ENCODE measurements around the gene GRHL3.

Gene GRHL3

DNA sequence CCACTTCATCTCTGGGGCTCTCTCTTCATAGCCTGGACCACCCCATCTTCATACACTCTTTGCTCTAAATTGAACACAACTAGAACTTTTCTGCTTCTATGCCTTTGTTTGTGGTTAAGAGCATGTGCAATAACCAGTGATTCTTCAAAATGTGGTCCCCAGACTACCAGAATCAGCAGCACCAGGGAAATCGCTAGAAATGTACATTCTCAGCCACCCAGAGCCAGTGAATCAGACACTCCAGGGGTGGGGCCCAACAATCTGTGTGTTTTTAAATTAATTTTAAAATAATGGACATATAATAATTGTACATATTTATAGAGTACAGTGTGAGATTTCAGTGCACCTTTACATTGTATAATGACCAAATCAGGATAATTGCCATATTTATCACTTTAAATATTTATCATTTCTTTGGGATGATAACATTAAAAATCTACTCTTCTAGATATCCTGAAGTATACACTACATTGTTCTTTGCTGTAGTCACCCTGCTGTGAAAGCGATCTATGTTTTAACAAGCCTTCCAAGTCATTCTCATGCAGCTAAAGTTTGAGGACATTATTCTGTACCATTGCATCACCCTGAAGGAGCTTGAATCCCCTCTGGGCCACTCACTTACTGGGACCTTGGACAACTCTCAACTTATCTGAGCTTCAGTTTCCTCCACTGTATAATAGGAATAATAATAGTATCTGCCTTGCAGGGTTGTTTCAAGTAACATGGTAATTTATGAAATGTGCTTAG is 10.8 kb downstream of the GRHL3 start:
- Histone ChIP-seq H3K18ac (ENCODE audit: low read length) (no peak overlapping the region), H3K9ac (ENCODE audit: low read depth, low read length, poor library complexity) (no peak overlapping the region), H3K4ac (ENCODE audit: low read length) (no peak overlapping the region), H4K8ac (ENCODE audit: low read depth, low read length) (no peak overlapping the region), H2BK5ac (ENCODE audit: low read length) (no peak overlapping the region), H3K4me3 (ENCODE audit: low read length in 2 of 2) (no peak overlapping the region), H3K27ac (replicated peaks; ENCODE audit: low read length) (no peak overlapping the region), H3K14ac (ENCODE audit: low read length) (no peak overlapping the region), H3K4me1 (ENCODE audit: control insufficient read depth in 2 of 2, insufficient read depth in 1 of 2, low read depth in 1 of 2, low read length in 2 of 2) (no peaks in the 10 kb centered on the region), H3K79me1 (ENCODE audit: low read depth, low read length) (no peaks in the 10 kb centered on the region), H3K4me2 (ENCODE audit: insufficient read depth, low read length, poor library complexity, severe bottlenecking) (no peak overlapping the region), H3K9me3 (replicated peaks in 1 of 2; ENCODE audit: control insufficient read depth in 2 of 2, insufficient read depth in 1 of 2, low read depth in 1 of 2, low read length in 2 of 2) (no peaks in the 10 kb centered on the region), H3K27me3 (ENCODE audit: control insufficient read depth in 3 of 3, insufficient read depth in 3 of 3, low read depth in 1 of 3, low read length in 3 of 3) (peaks cover 0 to 31% (median 0%) of the 10 kb centered on the region in 3 experiments), H4K91ac (ENCODE audit: low read depth, low read length, poor library complexity) (no peak overlapping the region), H2BK120ac (ENCODE audit: low read depth, low read length) (no peak overlapping the region), H2AFZ (ENCODE audit: low read length) (no peak overlapping the region), H3K23ac (ENCODE audit: low read depth, low read length, poor library complexity) (no peak overlapping the region), H2BK12ac (ENCODE audit: low read length) (no peak overlapping the region), H3K36me3 (replicated peaks in 1 of 2; ENCODE audit: control insufficient read depth in 2 of 2, insufficient read depth in 2 of 2, low read length in 2 of 2) (no peaks in the 10 kb centered on the region), H2BK15ac (ENCODE audit: low read length) (no peak overlapping the region), H2AK5ac (ENCODE audit: low read depth, low read length) (no peak overlapping the region)
- WGBS, 2 donors (ENCODE audit: extremely low coverage in 2 of 2, insufficient read length in 2 of 2, insufficient replicate concordance in 1 of 2), result no CpG with 5 or more reads among the region's 2 CpGs
- no peak for DNase-seq (ENCODE audit: low spot score)

DNA sequence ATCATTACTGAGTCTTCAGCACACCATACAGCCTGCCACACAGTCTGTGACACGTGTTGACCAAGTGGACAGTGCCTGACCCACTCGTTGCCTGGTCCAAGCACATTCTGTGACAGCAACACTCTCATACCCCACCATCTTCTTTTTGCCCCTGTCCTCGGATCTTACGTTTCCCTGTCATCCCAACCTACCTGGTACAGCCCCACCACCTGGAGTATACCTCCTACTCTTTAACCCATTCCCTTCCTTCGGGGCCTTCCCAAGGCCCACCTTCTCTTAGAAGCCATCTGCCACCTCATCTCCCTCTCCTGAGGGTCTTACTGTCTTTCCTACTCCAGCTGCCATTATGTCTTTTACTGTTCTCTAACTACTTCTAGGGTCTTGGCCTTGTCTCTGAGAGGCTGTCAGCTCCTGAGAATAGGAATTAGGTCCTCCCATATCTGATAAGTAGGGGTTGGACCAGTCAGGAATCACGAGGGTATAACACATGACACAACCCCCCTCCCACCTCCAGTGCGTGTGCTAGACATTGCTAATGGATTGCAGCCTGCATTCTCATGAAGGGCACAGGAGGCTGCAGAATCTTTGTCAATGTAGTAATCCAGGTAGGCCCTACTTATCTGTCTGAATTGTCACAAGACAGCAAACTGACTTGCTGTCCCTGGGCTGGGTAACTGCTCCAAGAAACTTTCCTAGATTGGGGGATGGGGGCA is 13.0 kb downstream of the GRHL3 start:
- no peak overlapping the region for H3K9ac ChIP-seq (ENCODE audit: low read depth, low read length, poor library complexity)
- no peak overlapping the region for H3K4me2 ChIP-seq (ENCODE audit: insufficient read depth, low read length, poor library complexity, severe bottlenecking)
- H3K23ac ChIP-seq (ENCODE audit: low read depth, low read length, poor library complexity), result no peak overlapping the region
- H3K4me3 ChIP-seq (ENCODE audit: low read length in 2 of 2), result no peak overlapping the region
- no peak overlapping the region for H2AK5ac ChIP-seq (ENCODE audit: low read depth, low read length)
- H3K27me3 ChIP-seq (ENCODE audit: control insufficient read depth in 3 of 3, insufficient read depth in 3 of 3, low read depth in 1 of 3, low read length in 3 of 3), result peaks cover 0 to 16% (median 0%) of the 10 kb centered on the region in 3 experiments
- no peaks in the 10 kb centered on the region for H3K36me3 ChIP-seq (replicated peaks in 1 of 2; ENCODE audit: control insufficient read depth in 2 of 2, insufficient read depth in 2 of 2, low read length in 2 of 2)
- H2AFZ ChIP-seq (ENCODE audit: low read length), result no peak overlapping the region
- H3K4ac ChIP-seq (ENCODE audit: low read length), result no peak overlapping the region
- no peak overlapping the region for H3K14ac ChIP-seq (ENCODE audit: low read length)
- no peak overlapping the region for H3K27ac ChIP-seq (replicated peaks; ENCODE audit: low read length)
- DNase-seq (ENCODE audit: low spot score), result no peak
- H3K9me3 ChIP-seq (replicated peaks in 1 of 2; ENCODE audit: control insufficient read depth in 2 of 2, insufficient read depth in 1 of 2, low read depth in 1 of 2, low read length in 2 of 2), result no peaks in the 10 kb centered on the region
- H2BK15ac ChIP-seq (ENCODE audit: low read length), result no peak overlapping the region
- H2BK12ac ChIP-seq (ENCODE audit: low read length), result no peak overlapping the region
- no peak overlapping the region for H4K8ac ChIP-seq (ENCODE audit: low read depth, low read length)
- H2BK5ac ChIP-seq (ENCODE audit: low read length), result no peak overlapping the region
- no peak overlapping the region for H2BK120ac ChIP-seq (ENCODE audit: low read depth, low read length)
- H3K4me1 ChIP-seq (ENCODE audit: control insufficient read depth in 2 of 2, insufficient read depth in 1 of 2, low read depth in 1 of 2, low read length in 2 of 2), result no peaks in the 10 kb centered on the region
- H3K79me1 ChIP-seq (ENCODE audit: low read depth, low read length), result no peaks in the 10 kb centered on the region
- H3K18ac ChIP-seq (ENCODE audit: low read length), result no peak overlapping the region
- no peak overlapping the region for H4K91ac ChIP-seq (ENCODE audit: low read depth, low read length, poor library complexity)
- WGBS, 2 donors (ENCODE audit: extremely low coverage in 2 of 2, insufficient read length in 2 of 2, insufficient replicate concordance in 1 of 2), result no CpG with 5 or more reads among the region's 7 CpGs

DNA sequence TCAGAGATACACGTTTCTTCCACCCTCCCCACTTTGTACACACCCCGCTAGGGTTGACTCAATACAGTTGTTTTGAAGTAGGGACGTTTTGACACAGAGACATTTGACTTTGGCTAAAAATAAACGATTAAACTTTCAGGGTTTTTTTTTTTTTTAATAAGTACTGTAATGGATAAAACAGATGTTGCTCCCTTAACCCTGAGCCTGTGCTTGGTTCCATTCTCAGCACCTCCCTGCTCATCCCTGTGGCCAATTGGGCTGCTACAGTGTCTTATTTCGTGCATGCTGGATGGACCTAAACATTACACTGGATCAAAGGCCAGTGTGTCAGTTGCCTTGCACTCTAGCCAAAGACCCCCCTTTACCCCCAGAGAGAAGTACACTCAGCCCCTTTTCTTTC is 16.9 kb downstream of the GRHL3 start:
- WGBS, 2 donors (ENCODE audit: extremely low coverage in 2 of 2, insufficient read length in 2 of 2, insufficient replicate concordance in 1 of 2), result no CpG with 5 or more reads among the region's 5 CpGs
- H3K9me3 ChIP-seq (replicated peaks in 1 of 2; ENCODE audit: control insufficient read depth in 2 of 2, insufficient read depth in 1 of 2, low read depth in 1 of 2, low read length in 2 of 2), result no peaks in the 10 kb centered on the region

DNA sequence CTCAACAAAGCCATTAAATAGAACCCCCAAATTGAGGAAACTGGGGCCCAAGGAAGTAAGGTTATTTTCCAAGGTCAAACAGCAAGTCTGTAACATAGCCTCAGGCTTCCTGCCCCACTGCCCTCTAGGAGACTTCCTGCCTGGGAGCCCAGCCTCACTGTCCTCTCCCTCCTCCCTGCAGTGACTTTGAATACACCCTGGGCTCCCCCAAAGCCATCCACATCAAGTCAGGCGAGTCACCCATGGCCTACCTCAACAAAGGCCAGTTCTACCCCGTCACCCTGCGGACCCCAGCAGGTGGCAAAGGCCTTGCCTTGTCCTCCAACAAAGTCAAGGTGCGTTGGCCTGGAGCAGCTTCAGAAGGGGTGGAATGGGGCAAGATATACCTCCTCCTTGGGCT is 18.3 kb downstream of the GRHL3 start:
- H4K91ac ChIP-seq (ENCODE audit: low read depth, low read length, poor library complexity), result no peak overlapping the region
- H2AFZ ChIP-seq (ENCODE audit: low read length), result no peak overlapping the region
- WGBS, 2 donors (ENCODE audit: extremely low coverage in 2 of 2, insufficient read length in 2 of 2, insufficient replicate concordance in 1 of 2), result no CpG with 5 or more reads among the region's 4 CpGs
- no peak overlapping the region for H4K8ac ChIP-seq (ENCODE audit: low read depth, low read length)
- H3K14ac ChIP-seq (ENCODE audit: low read length), result no peak overlapping the region
- H2BK15ac ChIP-seq (ENCODE audit: low read length), result no peak overlapping the region
- no peak for DNase-seq (ENCODE audit: low spot score)
- no peaks in the 10 kb centered on the region for H3K36me3 ChIP-seq (replicated peaks in 1 of 2; ENCODE audit: control insufficient read depth in 2 of 2, insufficient read depth in 2 of 2, low read length in 2 of 2)
- H2AK5ac ChIP-seq (ENCODE audit: low read depth, low read length), result no peak overlapping the region
- no peak overlapping the region for H3K4ac ChIP-seq (ENCODE audit: low read length)
- H3K9me3 ChIP-seq (replicated peaks in 1 of 2; ENCODE audit: control insufficient read depth in 2 of 2, insufficient read depth in 1 of 2, low read depth in 1 of 2, low read length in 2 of 2), result no peaks in the 10 kb centered on the region
- no peak overlapping the region for H3K23ac ChIP-seq (ENCODE audit: low read depth, low read length, poor library complexity)
- no peak overlapping the region for H3K4me2 ChIP-seq (ENCODE audit: insufficient read depth, low read length, poor library complexity, severe bottlenecking)
- no peak overlapping the region for H3K27ac ChIP-seq (replicated peaks; ENCODE audit: low read length)
- H3K4me3 ChIP-seq (ENCODE audit: low read length in 2 of 2), result no peak overlapping the region
- H3K79me1 ChIP-seq (ENCODE audit: low read depth, low read length), result no peaks in the 10 kb centered on the region
- no peak overlapping the region for H3K9ac ChIP-seq (ENCODE audit: low read depth, low read length, poor library complexity)
- H3K18ac ChIP-seq (ENCODE audit: low read length), result peak overlapping the region; percentile 8
- H3K27me3 ChIP-seq (ENCODE audit: control insufficient read depth in 3 of 3, insufficient read depth in 3 of 3, low read depth in 1 of 3, low read length in 3 of 3), result peaks cover 0 to 6% (median 0%) of the 10 kb centered on the region in 3 experiments
- H2BK12ac ChIP-seq (ENCODE audit: low read length), result no peak overlapping the region
- H2BK5ac ChIP-seq (ENCODE audit: low read length), result no peak overlapping the region
- peaks cover 7 to 8% of the 10 kb centered on the region in 2 donors for H3K4me1 ChIP-seq (ENCODE audit: control insufficient read depth in 2 of 2, insufficient read depth in 1 of 2, low read depth in 1 of 2, low read length in 2 of 2)
- H2BK120ac ChIP-seq (ENCODE audit: low read depth, low read length), result no peak overlapping the region

More for the DNA sequence above, 16.9 kb downstream of the GRHL3 start:
- H2AFZ ChIP-seq (ENCODE audit: low read length), result no peak overlapping the region
- no peak overlapping the region for H2BK120ac ChIP-seq (ENCODE audit: low read depth, low read length)
- peaks cover 6 to 8% of the 10 kb centered on the region in 2 donors for H3K4me1 ChIP-seq (ENCODE audit: control insufficient read depth in 2 of 2, insufficient read depth in 1 of 2, low read depth in 1 of 2, low read length in 2 of 2)
- no peak overlapping the region for H3K4ac ChIP-seq (ENCODE audit: low read length)
- H3K27ac ChIP-seq (replicated peaks; ENCODE audit: low read length), result no peak overlapping the region
- no peak overlapping the region for H3K9ac ChIP-seq (ENCODE audit: low read depth, low read length, poor library complexity)
- no peak overlapping the region for H2BK12ac ChIP-seq (ENCODE audit: low read length)
- H3K23ac ChIP-seq (ENCODE audit: low read depth, low read length, poor library complexity), result no peak overlapping the region
- H3K4me2 ChIP-seq (ENCODE audit: insufficient read depth, low read length, poor library complexity, severe bottlenecking), result no peak overlapping the region
- no peaks in the 10 kb centered on the region for H3K79me1 ChIP-seq (ENCODE audit: low read depth, low read length)
- no peak overlapping the region for H4K8ac ChIP-seq (ENCODE audit: low read depth, low read length)
- H4K91ac ChIP-seq (ENCODE audit: low read depth, low read length, poor library complexity), result no peak overlapping the region
- no peak overlapping the region for H3K4me3 ChIP-seq (ENCODE audit: low read length in 2 of 2)
- no peak overlapping the region for H2AK5ac ChIP-seq (ENCODE audit: low read depth, low read length)
- H3K14ac ChIP-seq (ENCODE audit: low read length), result no peak overlapping the region
- H2BK5ac ChIP-seq (ENCODE audit: low read length), result no peak overlapping the region
- no peaks in the 10 kb centered on the region for H3K36me3 ChIP-seq (replicated peaks in 1 of 2; ENCODE audit: control insufficient read depth in 2 of 2, insufficient read depth in 2 of 2, low read length in 2 of 2)
- no peak for DNase-seq (ENCODE audit: low spot score)
- H2BK15ac ChIP-seq (ENCODE audit: low read length), result no peak overlapping the region
- peaks cover 0 to 6% (median 0%) of the 10 kb centered on the region in 3 experiments for H3K27me3 ChIP-seq (ENCODE audit: control insufficient read depth in 3 of 3, insufficient read depth in 3 of 3, low read depth in 1 of 3, low read length in 3 of 3)
- no peak overlapping the region for H3K18ac ChIP-seq (ENCODE audit: low read length)

All from neuronal stem cell (in vitro differentiated cells).